Pulmonary artery endothelial cell (primary cell): ENCODE measurements around the gene TRAPPC5. TPM values are rescaled to one million over a fixed set of nuclear protein-coding genes. Genes with fewer than 3 reads are reported as not detected.

Source experiments
- DNase-seq: peaks from one replicate; pipeline ENCODE4 v3.0.0-alpha.2; 2011; ENCODE audit warnings: low read depth, low spot score
- total RNA-seq: library from RNA; depleted of rRNA; stranded (reverse); fragments of >200 nt; gene quantifications from 2 replicates; pipeline ENCODE4 v1.2.3, GENCODE V29; 2014

The TRAPPC5 gene
- total RNA-seq, 1 donor from 2014 or later, result 191 TPM

DNA sequence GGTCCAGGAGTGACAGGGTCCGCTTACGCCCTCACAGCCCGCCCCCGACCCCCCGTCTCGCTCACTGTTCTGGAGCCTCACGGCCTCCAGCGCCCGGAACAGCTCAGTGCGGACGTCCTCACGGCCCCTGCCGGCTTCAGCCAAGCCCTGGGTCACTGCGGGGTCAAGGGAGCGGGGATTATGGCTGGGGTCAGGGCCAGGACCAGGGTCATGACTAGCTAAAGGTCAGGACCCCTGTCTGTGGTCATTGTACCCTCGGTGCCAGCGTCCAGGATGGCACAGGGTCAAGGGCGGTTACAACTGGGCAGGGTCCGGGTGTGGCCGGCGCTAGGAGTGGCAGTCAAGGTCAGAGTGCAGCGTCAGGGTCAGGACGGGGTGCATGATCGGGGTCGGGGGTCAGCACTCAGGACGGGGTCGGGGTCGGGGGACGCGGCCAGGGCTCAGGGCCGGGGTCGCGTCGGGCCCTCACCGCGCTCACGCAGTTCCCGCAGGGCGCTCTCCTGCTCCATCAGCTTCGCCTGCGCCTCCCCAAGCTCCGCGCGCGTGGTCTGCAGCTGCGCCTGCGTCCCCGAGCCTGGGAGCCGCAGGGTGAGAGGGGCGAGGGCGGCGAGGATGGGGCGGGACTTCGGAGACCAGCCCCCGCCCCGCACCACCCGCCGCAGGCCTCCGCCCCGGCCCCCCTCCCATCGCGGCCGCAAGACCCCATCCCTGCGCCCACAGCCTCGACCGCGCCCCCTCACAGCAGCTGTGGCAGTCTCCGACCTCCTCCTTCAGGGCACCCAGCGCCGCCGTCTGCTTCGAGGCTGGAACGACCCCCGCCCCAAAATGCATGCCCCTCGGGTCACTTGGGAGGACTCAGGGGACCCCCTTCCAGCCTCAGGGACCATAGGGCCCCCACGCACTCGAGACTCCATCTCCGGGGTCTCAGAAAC is 49.9 kb downstream of the TRAPPC5 start:
- no peak for DNase-seq

- no peak for DNase-seq
Measured at GRCh38 chr19:7731218-7731595, 50.6 kb downstream of the TRAPPC5 start.

GRCh38 chr19:7731615-7732014 is 51.0 kb downstream of the TRAPPC5 start:
- no peak for DNase-seq

DNA sequence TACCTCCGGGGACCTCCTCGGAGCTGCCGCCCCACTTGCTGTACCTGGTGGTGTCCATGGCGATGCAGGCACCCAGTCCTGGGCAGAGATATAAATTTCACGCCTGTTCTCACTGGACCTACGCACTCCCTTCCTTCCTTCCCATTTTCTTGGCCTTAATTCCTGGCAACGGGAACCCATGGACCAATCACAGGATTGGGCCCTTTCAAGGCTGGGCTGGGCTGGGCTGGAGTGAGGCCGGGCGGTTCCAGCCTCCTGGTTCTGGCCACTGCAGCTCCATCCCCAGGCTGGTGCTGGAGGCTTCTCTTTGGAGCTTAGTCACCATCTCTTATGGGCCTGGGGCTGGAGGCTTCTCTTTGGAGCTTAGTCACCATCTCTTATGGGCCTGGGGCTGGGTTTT is 51.4 kb downstream of the TRAPPC5 start, which contains the start of gene CLEC4G:
Gene CLEC4G (minus strand): TSS at position 66 of the 400 bp plus-strand sequence. CDS start 8 bp downstream, at position 58.
- no peak for DNase-seq

DNA sequence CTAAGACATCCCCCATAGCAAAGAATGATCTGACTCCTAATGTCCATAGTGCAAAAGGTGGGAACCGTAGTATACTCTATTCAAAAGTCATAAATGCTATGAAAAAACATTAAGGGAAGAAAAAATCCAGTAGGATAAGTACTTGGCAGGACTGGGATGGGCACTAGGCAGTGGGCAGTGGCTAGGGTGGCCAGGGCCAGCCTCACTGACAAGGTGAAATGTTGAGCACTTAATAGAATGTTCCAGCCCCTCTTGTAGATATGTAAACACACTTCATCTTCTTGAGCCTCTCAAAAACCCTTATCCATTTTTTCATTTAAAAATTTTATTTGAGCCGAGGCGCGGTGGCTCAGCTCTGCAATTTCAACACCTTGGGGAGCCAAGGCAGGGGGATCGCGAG is 52.7 kb downstream of the TRAPPC5 start:
- DNase-seq, result no peak

GRCh38 chr19:7734220-7735203 is 53.9 kb downstream of the TRAPPC5 start:
- no peak for DNase-seq

GRCh38 chr19:7736148-7736547 is 55.5 kb downstream of the TRAPPC5 start:
- DNase-seq, result no peak

GRCh38 chr19:7737215-7737614 is 56.6 kb downstream of the TRAPPC5 start:
- no peak for DNase-seq

Other genes starting within 250 kb of the TRAPPC5 start
- gene PEX11G, start 191.8 kb upstream of the TRAPPC5 start, total RNA-seq, result 0.46 and 1.9 TPM in 2 replicates
- gene ZNF358, start 164.7 kb upstream of the TRAPPC5 start, total RNA-seq, result 11.7 and 16.0 TPM in 2 replicates
- gene MCOLN1, start 158.2 kb upstream of the TRAPPC5 start, total RNA-seq, result 3.8 and 6.2 TPM in 2 replicates
- gene PNPLA6, start 145.1 kb upstream of the TRAPPC5 start, total RNA-seq, result 82.8 and 106 TPM in 2 replicates
- gene CAMSAP3, start 85.0 kb upstream of the TRAPPC5 start, total RNA-seq, result 0.13 and 0.21 TPM in 2 replicates
- 23.9 and 30.6 TPM in 2 replicates for gene XAB2, start 51.3 kb upstream of the TRAPPC5 start, total RNA-seq
- 19.3 and 28.9 TPM in 2 replicates for gene PET100, start 51.0 kb upstream of the TRAPPC5 start, total RNA-seq
- not detected in 2 replicates for gene PCP2, start 47.1 kb upstream of the TRAPPC5 start, total RNA-seq
- gene STXBP2, start 43.7 kb upstream of the TRAPPC5 start, total RNA-seq, result 29.5 and 30.9 TPM in 2 replicates
- gene RETN, start 11.8 kb upstream of the TRAPPC5 start, total RNA-seq, result not detected in 2 replicates
- gene MCEMP1, start 3.7 kb upstream of the TRAPPC5 start, total RNA-seq, result not detected in 2 replicates
- not detected in 2 replicates for gene FCER2, start 21.3 kb downstream of the TRAPPC5 start, total RNA-seq
- gene CLEC4G, start 51.3 kb downstream of the TRAPPC5 start, total RNA-seq, result not detected in 2 replicates
- not detected in 2 replicates for gene CD209, start 66.7 kb downstream of the TRAPPC5 start, total RNA-seq
- gene CLEC4M, start 82.4 kb downstream of the TRAPPC5 start, total RNA-seq, result 0.07 and 0.21 TPM in 2 replicates
- gene EVI5L, start 149.4 kb downstream of the TRAPPC5 start, total RNA-seq, result 11.7 and 13.9 TPM in 2 replicates
- 0.07 TPM in 1 of 2 replicates, not detected in the other for gene PRR36, start 193.6 kb downstream of the TRAPPC5 start, total RNA-seq
- gene LRRC8E, start 207.7 kb downstream of the TRAPPC5 start, total RNA-seq, result 1.2 and 2.0 TPM in 2 replicates
- gene MAP2K7, start 223.0 kb downstream of the TRAPPC5 start, total RNA-seq, result 8.8 and 11.6 TPM in 2 replicates
- 0.53 and 0.73 TPM in 2 replicates for gene TGFBR3L, start 234.0 kb downstream of the TRAPPC5 start, total RNA-seq
- 15.0 and 20.8 TPM in 2 replicates for gene SNAPC2, start 239.5 kb downstream of the TRAPPC5 start, total RNA-seq
- gene CTXN1, start 245.3 kb downstream of the TRAPPC5 start, total RNA-seq, result 3.1 and 8.2 TPM in 2 replicates